SK-N-SH treated with all-trans-retinoic acid at 6 μM for 48 hours (cell line): ENCODE results near the gene NDUFS3.

Experiments used
- ATAC-seq: fragments of 200-7000 bp; cut with Tn5 transposase; 3 replicates; pipeline ENCODE4 v1.9.1; 2020; ENCODE audit warnings: mild to moderate bottlenecking, moderate library complexity
- ARNTL ChIP-seq: fragments of 450-650 bp; formaldehyde crosslinking; IDR thresholded peaks from 2 replicates; pipeline ENCODE4 v1.5.0; 2020; ENCODE audit warnings: low read depth, mild to moderate bottlenecking, moderate library complexity, borderline replicate concordance
- ESRRG ChIP-seq: fragments of 250-450 bp; sonication (Bioruptor Pico); IDR thresholded peaks from 2 replicates; pipeline ENCODE4 v1.6.1; 2021; ENCODE audit warnings: mild to moderate bottlenecking
- GLIS3 ChIP-seq: fragments of 250-450 bp; sonication (Bioruptor Pico); IDR thresholded peaks from 2 replicates; pipeline ENCODE4 v1.5.0; 2020; ENCODE audit warnings: mild to moderate bottlenecking, moderate library complexity
- OSR1 ChIP-seq: fragments of 250-450 bp; sonication (Bioruptor Pico); IDR thresholded peaks from 2 replicates; pipeline ENCODE4 v1.8.0; 2022; ENCODE audit warnings: moderate library complexity, mild to moderate bottlenecking, inconsistent platforms
- RARB ChIP-seq: fragments of 250-450 bp; sonication (Bioruptor Pico); IDR thresholded peaks from 2 replicates; pipeline ENCODE4 v1.8.0; 2021; ENCODE audit warnings: mild to moderate bottlenecking, moderate library complexity
- SNAI2 ChIP-seq: fragments of 250-450 bp; sonication (Bioruptor Pico); IDR thresholded peaks from 2 replicates; pipeline ENCODE4 v1.5.0; 2020; ENCODE audit warnings: mild to moderate bottlenecking, moderate library complexity
- ZC3H10 ChIP-seq: fragments of 250-450 bp; sonication (Bioruptor Pico); IDR thresholded peaks from 2 replicates; pipeline ENCODE4 v1.5.1; 2021; ENCODE audit warnings: mild to moderate bottlenecking, moderate library complexity
- ZFP30 ChIP-seq: fragments of 450-650 bp; formaldehyde crosslinking; IDR thresholded peaks from 2 replicates; pipeline ENCODE4 v1.5.0; 2022; ENCODE audit warnings: mild to moderate bottlenecking, moderate library complexity
- ZNF565 ChIP-seq: fragments of 450-650 bp; formaldehyde crosslinking; conservative IDR thresholded peaks from 2 replicates; pipeline ENCODE4 v1.5.0; 2020; ENCODE audit warnings: low read depth, mild to moderate bottlenecking, moderate library complexity
- ZNF70 ChIP-seq: fragments of 450-650 bp; formaldehyde crosslinking; IDR thresholded peaks from 2 replicates; pipeline ENCODE4 v1.5.0; 2020; ENCODE audit warnings: mild to moderate bottlenecking, moderate library complexity
- ZNF8 ChIP-seq: fragments of 450-650 bp; formaldehyde crosslinking; IDR thresholded peaks from 2 replicates; pipeline ENCODE4 v1.5.0; 2020; ENCODE audit warnings: mild to moderate bottlenecking, moderate library complexity
- TF ChIP-seq, protein P1 (sequence below): fragments of 250-450 bp; sonication (Bioruptor Pico); IDR thresholded peaks from 2 replicates; pipeline ENCODE4 v1.8.0; 2021; ENCODE audit warnings: low read depth, mild to moderate bottlenecking, moderate library complexity, borderline replicate concordance
- TF ChIP-seq, protein P2 (sequence below): fragments of 250-450 bp; sonication (Bioruptor Pico); IDR thresholded peaks from 2 replicates; pipeline ENCODE4 v1.5.1; 2020; ENCODE audit warnings: low read depth, mild to moderate bottlenecking, moderate library complexity
- TF ChIP-seq, protein P3 (sequence below): fragments of 250-450 bp; sonication (Bioruptor Pico); IDR thresholded peaks from 2 replicates; pipeline ENCODE4 v1.8.0; 2020; ENCODE audit warnings: mild to moderate bottlenecking, moderate library complexity, borderline replicate concordance
- TF ChIP-seq, protein P4 (sequence below): fragments of 250-450 bp; sonication (Bioruptor Pico); IDR thresholded peaks from 2 replicates; pipeline ENCODE4 v1.5.0; 2020; ENCODE audit warnings: mild to moderate bottlenecking, moderate library complexity
- TF ChIP-seq, protein P5 (sequence below): fragments of 250-450 bp; sonication (Bioruptor Pico); IDR thresholded peaks from 2 replicates; pipeline ENCODE4 v1.5.1; 2021; ENCODE audit warnings: mild to moderate bottlenecking, moderate library complexity

NDUFS3 gene

DNA sequence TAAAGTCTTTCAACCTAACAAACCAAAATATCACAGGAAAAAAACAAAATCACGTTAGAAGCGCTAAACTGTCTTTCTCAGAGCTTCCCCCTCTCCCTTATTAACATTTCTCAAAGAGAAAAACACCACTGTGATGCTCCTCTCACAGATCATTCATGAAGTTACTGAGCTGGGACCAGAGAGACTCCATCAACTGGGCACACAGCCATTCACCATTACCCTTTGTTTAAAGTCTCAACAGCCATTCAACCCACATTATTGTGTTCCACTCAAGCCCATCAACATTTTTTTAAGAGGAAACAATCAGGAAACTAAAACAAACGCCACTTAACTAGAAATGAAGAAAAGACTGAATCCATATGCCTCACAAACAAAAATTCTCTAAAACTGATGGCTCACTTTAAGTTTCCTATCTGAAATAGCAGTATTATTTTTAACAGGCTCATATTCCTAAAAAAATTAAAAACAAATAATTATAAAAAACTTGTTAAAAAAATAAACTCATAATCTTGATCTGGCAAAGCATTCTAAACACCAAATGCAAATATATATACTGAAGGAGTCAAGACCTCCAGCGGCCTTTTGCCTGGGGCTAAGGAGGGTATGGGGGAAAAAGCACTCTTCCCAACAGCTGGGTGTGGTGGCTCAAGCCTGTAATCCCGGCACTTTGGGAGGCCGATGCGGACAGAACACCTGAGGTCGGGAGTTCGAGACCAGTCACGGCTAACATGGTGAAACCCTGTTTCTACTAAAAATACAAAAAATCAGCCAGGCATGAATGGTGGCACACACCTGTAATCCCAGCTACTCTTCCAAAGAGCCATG is 39.9 kb upstream of the NDUFS3 start (continued):
- TF ChIP-seq, protein P1, sequence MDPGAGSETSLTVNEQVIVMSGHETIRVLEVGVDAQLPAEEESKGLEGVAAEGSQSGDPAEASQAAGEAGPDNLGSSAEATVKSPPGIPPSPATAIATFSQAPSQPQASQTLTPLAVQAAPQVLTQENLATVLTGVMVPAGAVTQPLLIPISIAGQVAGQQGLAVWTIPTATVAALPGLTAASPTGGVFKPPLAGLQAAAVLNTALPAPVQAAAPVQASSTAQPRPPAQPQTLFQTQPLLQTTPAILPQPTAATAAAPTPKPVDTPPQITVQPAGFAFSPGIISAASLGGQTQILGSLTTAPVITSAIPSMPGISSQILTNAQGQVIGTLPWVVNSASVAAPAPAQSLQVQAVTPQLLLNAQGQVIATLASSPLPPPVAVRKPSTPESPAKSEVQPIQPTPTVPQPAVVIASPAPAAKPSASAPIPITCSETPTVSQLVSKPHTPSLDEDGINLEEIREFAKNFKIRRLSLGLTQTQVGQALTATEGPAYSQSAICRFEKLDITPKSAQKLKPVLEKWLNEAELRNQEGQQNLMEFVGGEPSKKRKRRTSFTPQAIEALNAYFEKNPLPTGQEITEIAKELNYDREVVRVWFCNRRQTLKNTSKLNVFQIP (CRISPR knock-in tag): no peak
- no peak for TF ChIP-seq ZFP30
- no peak for TF ChIP-seq ZC3H10 (CRISPR knock-in tag)
- no peak for TF ChIP-seq GLIS3 (CRISPR knock-in tag)

DNA sequence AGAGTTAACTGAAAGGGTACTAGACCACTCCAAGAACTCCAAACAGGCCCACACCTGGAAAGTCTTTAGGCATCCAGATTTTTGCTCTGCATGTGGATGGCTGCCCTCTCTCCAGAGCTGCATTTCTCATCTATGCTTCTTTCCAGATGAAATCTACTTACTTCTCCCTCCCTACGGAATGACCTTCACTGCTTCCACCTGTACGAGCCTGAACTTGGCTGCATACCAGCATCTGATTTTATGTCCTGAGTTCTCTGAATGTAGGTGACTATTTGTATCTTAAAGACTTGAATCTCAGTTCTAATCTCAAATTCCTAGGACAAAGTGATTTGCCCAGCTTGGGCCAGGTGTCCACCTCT is 39.2 kb upstream of the NDUFS3 start:
- TF ChIP-seq, protein P2, sequence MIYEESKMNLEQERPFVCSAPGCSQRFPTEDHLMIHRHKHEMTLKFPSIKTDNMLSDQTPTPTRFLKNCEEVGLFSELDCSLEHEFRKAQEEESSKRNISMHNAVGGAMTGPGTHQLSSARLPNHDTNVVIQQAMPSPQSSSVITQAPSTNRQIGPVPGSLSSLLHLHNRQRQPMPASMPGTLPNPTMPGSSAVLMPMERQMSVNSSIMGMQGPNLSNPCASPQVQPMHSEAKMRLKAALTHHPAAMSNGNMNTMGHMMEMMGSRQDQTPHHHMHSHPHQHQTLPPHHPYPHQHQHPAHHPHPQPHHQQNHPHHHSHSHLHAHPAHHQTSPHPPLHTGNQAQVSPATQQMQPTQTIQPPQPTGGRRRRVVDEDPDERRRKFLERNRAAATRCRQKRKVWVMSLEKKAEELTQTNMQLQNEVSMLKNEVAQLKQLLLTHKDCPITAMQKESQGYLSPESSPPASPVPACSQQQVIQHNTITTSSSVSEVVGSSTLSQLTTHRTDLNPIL (CRISPR knock-in tag): no peak
- TF ChIP-seq ESRRG (CRISPR knock-in tag) (no peak), ZNF565 (CRISPR knock-in tag) (no peak), SNAI2 (CRISPR knock-in tag) (no peak), ZNF70 (CRISPR knock-in tag) (no peak), ARNTL (no peak)
- TF ChIP-seq, protein P3, sequence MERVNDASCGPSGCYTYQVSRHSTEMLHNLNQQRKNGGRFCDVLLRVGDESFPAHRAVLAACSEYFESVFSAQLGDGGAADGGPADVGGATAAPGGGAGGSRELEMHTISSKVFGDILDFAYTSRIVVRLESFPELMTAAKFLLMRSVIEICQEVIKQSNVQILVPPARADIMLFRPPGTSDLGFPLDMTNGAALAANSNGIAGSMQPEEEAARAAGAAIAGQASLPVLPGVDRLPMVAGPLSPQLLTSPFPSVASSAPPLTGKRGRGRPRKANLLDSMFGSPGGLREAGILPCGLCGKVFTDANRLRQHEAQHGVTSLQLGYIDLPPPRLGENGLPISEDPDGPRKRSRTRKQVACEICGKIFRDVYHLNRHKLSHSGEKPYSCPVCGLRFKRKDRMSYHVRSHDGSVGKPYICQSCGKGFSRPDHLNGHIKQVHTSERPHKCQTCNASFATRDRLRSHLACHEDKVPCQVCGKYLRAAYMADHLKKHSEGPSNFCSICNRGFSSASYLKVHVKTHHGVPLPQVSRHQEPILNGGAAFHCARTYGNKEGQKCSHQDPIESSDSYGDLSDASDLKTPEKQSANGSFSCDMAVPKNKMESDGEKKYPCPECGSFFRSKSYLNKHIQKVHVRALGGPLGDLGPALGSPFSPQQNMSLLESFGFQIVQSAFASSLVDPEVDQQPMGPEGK (CRISPR knock-in tag): no peak
- TF ChIP-seq, protein P4, sequence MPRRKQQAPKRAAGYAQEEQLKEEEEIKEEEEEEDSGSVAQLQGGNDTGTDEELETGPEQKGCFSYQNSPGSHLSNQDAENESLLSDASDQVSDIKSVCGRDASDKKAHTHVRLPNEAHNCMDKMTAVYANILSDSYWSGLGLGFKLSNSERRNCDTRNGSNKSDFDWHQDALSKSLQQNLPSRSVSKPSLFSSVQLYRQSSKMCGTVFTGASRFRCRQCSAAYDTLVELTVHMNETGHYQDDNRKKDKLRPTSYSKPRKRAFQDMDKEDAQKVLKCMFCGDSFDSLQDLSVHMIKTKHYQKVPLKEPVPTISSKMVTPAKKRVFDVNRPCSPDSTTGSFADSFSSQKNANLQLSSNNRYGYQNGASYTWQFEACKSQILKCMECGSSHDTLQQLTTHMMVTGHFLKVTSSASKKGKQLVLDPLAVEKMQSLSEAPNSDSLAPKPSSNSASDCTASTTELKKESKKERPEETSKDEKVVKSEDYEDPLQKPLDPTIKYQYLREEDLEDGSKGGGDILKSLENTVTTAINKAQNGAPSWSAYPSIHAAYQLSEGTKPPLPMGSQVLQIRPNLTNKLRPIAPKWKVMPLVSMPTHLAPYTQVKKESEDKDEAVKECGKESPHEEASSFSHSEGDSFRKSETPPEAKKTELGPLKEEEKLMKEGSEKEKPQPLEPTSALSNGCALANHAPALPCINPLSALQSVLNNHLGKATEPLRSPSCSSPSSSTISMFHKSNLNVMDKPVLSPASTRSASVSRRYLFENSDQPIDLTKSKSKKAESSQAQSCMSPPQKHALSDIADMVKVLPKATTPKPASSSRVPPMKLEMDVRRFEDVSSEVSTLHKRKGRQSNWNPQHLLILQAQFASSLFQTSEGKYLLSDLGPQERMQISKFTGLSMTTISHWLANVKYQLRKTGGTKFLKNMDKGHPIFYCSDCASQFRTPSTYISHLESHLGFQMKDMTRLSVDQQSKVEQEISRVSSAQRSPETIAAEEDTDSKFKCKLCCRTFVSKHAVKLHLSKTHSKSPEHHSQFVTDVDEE (CRISPR knock-in tag): no peak
- ATAC-seq: no peak

DNA sequence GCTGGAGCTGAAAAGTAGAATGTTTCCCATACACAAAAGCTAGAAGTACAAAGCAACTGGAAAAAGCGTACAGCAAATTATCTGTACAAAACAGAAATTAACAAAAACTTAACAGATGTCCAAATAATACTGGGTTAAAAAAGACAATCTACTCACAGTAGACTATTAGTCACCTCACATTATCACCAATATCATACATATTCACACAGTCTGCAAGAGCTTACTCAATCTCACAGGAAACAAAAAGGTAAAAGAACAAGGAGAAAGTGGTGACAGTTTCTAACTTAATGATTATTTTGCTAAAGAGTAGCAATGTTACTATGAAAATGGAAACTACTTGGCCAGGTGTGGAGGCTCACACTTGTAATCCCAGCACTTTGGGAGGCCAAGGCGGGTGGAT is 37.8 kb upstream of the NDUFS3 start:
- 0 out of 3 replicates have a peak, but pooled peaks have one; percentile 8 for ATAC-seq
- TF ChIP-seq ZNF70 (CRISPR knock-in tag) (no peak), ZNF8 (CRISPR knock-in tag) (no peak), SNAI2 (CRISPR knock-in tag) (no peak), ZC3H10 (CRISPR knock-in tag) (no peak), ZNF565 (CRISPR knock-in tag) (no peak), RARB (CRISPR knock-in tag) (no peak), OSR1 (CRISPR knock-in tag) (no peak)
- TF ChIP-seq, protein P5, sequence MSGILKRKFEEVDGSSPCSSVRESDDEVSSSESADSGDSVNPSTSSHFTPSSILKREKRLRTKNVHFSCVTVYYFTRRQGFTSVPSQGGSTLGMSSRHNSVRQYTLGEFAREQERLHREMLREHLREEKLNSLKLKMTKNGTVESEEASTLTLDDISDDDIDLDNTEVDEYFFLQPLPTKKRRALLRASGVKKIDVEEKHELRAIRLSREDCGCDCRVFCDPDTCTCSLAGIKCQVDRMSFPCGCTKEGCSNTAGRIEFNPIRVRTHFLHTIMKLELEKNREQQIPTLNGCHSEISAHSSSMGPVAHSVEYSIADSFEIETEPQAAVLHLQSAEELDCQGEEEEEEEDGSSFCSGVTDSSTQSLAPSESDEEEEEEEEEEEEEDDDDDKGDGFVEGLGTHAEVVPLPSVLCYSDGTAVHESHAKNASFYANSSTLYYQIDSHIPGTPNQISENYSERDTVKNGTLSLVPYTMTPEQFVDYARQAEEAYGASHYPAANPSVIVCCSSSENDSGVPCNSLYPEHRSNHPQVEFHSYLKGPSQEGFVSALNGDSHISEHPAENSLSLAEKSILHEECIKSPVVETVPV (CRISPR knock-in tag): no peak
- TF ChIP-seq, protein P3 (CRISPR knock-in tag): no peak
- TF ChIP-seq, protein P4 (CRISPR knock-in tag): no peak
- TF ChIP-seq, protein P2 (CRISPR knock-in tag): no peak
